HepG2 (cell line): ENCODE data around the gene CAVIN1. TPM values are rescaled to one million over a fixed set of nuclear protein-coding genes. Genes with fewer than 3 reads are reported as not detected.

Experiments used
- ATRX ChIP-seq: sonication (generic); formaldehyde crosslinking; IDR thresholded peaks from 2 replicates; pipeline ENCODE4 v1.4.0; 2020; ENCODE audit warnings: missing genetic modification reagents, borderline replicate concordance
- CEBPZ ChIP-seq: IDR thresholded peaks from 2 replicates; pipeline ENCODE4 v1.6.1; 2012; ENCODE audit warnings: low read length, improper control_type of control experiment
- FOXC1 ChIP-seq: sonication (generic); formaldehyde crosslinking; IDR thresholded peaks from 2 replicates; pipeline ENCODE4 v1.8.0; 2022; ENCODE audit warnings: mild to moderate bottlenecking, missing genetic modification reagents, borderline replicate concordance
- GTF3A ChIP-seq: sonication (generic); formaldehyde crosslinking; conservative IDR thresholded peaks from 2 replicates; pipeline ENCODE4 v1.4.0; 2020; ENCODE audit warnings: mild to moderate bottlenecking, missing genetic modification reagents
- HIVEP1 ChIP-seq: sonication (generic); formaldehyde crosslinking; IDR thresholded peaks from 2 replicates; pipeline ENCODE4 v1.4.0; 2020; ENCODE audit warnings: mild to moderate bottlenecking, missing genetic modification reagents
- KDM1A ChIP-seq: IDR thresholded peaks from 2 replicates; pipeline ENCODE4 v1.6.1; 2016; ENCODE audit warnings: missing compliant biosample characterization
- REL ChIP-seq: sonication (generic); formaldehyde crosslinking; conservative IDR thresholded peaks from 2 replicates; pipeline ENCODE4 v1.8.0; 2022; ENCODE audit warnings: mild to moderate bottlenecking, missing genetic modification reagents, moderate library complexity
- SMAD9 ChIP-seq: sonication (generic); formaldehyde crosslinking; IDR thresholded peaks from 2 replicates; pipeline ENCODE4 v1.5.1; 2020; ENCODE audit warnings: mild to moderate bottlenecking, missing genetic modification reagents
- SMARCC2 ChIP-seq: fragments of 450-650 bp; IDR thresholded peaks from 2 replicates; pipeline ENCODE4 v1.6.1; 2017; ENCODE audit warnings: antibody characterized with exemption, mild to moderate bottlenecking
- SNAPC4 ChIP-seq: sonication (generic); formaldehyde crosslinking; IDR thresholded peaks from 2 replicates; pipeline ENCODE4 v1.4.0; 2020; ENCODE audit warnings: mild to moderate bottlenecking, missing genetic modification reagents
- SRF ChIP-seq: IDR thresholded peaks from 2 replicates; pipeline ENCODE4 v1.6.1; 2011; ENCODE audit warnings: mild to moderate bottlenecking, low read depth, low read length, moderate library complexity
- ZEB1 ChIP-seq: IDR thresholded peaks from 2 replicates; pipeline ENCODE4 v1.6.1; 2012; ENCODE audit warnings: mild to moderate bottlenecking, low read depth, inconsistent platforms; ENCODE audit not compliant: insufficient replicate concordance
- ZMAT3 ChIP-seq: sonication (generic); formaldehyde crosslinking; conservative IDR thresholded peaks from 2 replicates; pipeline ENCODE4 v1.7.0; 2021; ENCODE audit warnings: missing genetic modification reagents
- ZNF251 ChIP-seq: sonication (generic); formaldehyde crosslinking; IDR thresholded peaks from 2 replicates; pipeline ENCODE4 v1.9.0; 2021; ENCODE audit warnings: mild to moderate bottlenecking, missing genetic modification reagents
- ZNF317 ChIP-seq: sonication (generic); formaldehyde crosslinking; IDR thresholded peaks from 2 replicates; pipeline ENCODE4 v1.5.0; 2020; ENCODE audit warnings: mild to moderate bottlenecking, missing genetic modification reagents
- ZNF619 ChIP-seq: sonication (generic); formaldehyde crosslinking; IDR thresholded peaks from 2 replicates; pipeline ENCODE4 v1.4.0; 2020; ENCODE audit warnings: mild to moderate bottlenecking, missing genetic modification reagents
- ZNF629 ChIP-seq: sonication (generic); formaldehyde crosslinking; conservative IDR thresholded peaks from 2 replicates; pipeline ENCODE4 v1.5.0; 2020; ENCODE audit warnings: missing genetic modification reagents
- ZNF724P ChIP-seq: sonication (generic); formaldehyde crosslinking; IDR thresholded peaks from 2 replicates; pipeline ENCODE4 v1.8.0; 2022; ENCODE audit warnings: missing genetic modification reagents, borderline replicate concordance
- ZNF788 ChIP-seq: sonication (generic); formaldehyde crosslinking; IDR thresholded peaks from 2 replicates; pipeline ENCODE4 v1.5.0; 2020; ENCODE audit warnings: mild to moderate bottlenecking, missing genetic modification reagents, borderline replicate concordance
- polyA plus RNA-seq, 8 experiments: library from polyadenylated mRNA; depleted of rRNA in 3 of 8; stranded (reverse) in 7 of 8; unstranded in 1 of 8; fragments of >200 nt; fragmentation: Illumina TruSeq in 4 of 8; extraction: Trizol in 4 of 8; gene quantifications; 2 replicates each; pipeline versions ENCODE4 v1.2.1 to v1.2.3, GENCODE V29; 2011 to 2016; ENCODE audit warnings: low read depth in 4 of 8, missing spikeins in 1 of 8, mixed read lengths in 1 of 8; ENCODE audit not compliant: insufficient read depth in 1 of 8
- total RNA-seq, 5 experiments: library from RNA; depleted of rRNA; stranded (reverse); fragments of >200 nt; fragmentation: Illumina TruSeq; extraction: Trizol; gene quantifications; 2 replicates each; pipeline ENCODE4 v1.2.3, GENCODE V29; 2016; ENCODE audit warnings: low read depth in 1 of 5
- TF ChIP-seq, protein P1 (sequence below): sonication (generic); formaldehyde crosslinking; IDR thresholded peaks from 2 replicates; pipeline ENCODE4 v1.5.1; 2020; ENCODE audit warnings: mild to moderate bottlenecking, missing genetic modification reagents, borderline replicate concordance

Gene CAVIN1
- total and polyA plus RNA-seq, 2 of the 13 experiments (the other 11 are each of a cell fraction or from before 2014, with no cell fraction given) = 15.9 to 25.5 TPM

GRCh38 chr17:42458497-42459255 is 35.6 kb upstream of the CAVIN1 start, which contains the start of gene ATP6V0A1 (continued):
- TF ChIP-seq ZNF317 (no peak; the same call in 1 of the 2 replicates), ZNF724P (CRISPR knock-in tag) (0 out of 2 replicates have a peak, but pooled peaks have one; percentile 82), KDM1A (CRISPR knock-in tag) (0 out of 2 replicates have a peak, but pooled peaks have one; percentile 42), SNAPC4 (CRISPR knock-in tag) (peak; percentile 37; the same call in 1 of the 2 replicates), CEBPZ (no peak), SMARCC2 (no peak), SMAD9 (CRISPR knock-in tag) (no peak), FOXC1 (CRISPR knock-in tag) (peak; percentile 56; the same call in 1 of the 2 replicates), GTF3A (CRISPR knock-in tag) (no peak), ZNF629 (CRISPR knock-in tag) (no peak), ZNF251 (CRISPR knock-in tag) (peak; percentile 73; the same call in 1 of the 2 replicates), ZNF619 (0 out of 2 replicates have a peak, but pooled peaks have one; percentile 64), ZNF788 (CRISPR knock-in tag) (0 out of 2 replicates have a peak, but pooled peaks have one; percentile 70), HIVEP1 (CRISPR knock-in tag) (no peak), ZMAT3 (CRISPR knock-in tag) (peak; percentile 58; the same call in 1 of the 2 replicates), REL (CRISPR knock-in tag) (peak; percentile 64; the same call in 1 of the 2 replicates), ZEB1 (peak; percentile 31), ATRX (CRISPR knock-in tag) (no peak), SRF (no peak)
- TF ChIP-seq, protein P1, sequence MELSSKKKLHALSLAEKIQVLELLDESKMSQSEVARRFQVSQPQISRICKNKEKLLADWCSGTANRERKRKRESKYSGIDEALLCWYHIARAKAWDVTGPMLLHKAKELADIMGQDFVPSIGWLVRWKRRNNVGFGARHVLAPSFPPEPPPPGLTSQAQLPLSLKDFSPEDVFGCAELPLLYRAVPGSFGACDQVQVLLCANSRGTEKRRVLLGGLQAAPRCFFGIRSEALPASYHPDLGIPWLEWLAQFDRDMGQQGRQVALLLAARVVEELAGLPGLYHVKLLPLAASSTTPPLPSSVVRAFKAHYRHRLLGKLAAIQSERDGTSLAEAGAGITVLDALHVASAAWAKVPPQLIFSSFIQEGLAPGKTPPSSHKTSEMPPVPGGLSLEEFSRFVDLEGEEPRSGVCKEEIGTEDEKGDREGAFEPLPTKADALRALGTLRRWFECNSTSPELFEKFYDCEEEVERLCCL (CRISPR knock-in tag) = no peak; the same call in 1 of the 2 replicates
